Skin of body (tissue), 2 donors: ENCODE measurements around the gene ZNF438. TPM values are rescaled to one million over a fixed set of nuclear protein-coding genes. Genes with fewer than 3 reads are reported as not detected.
A peak's percentile ranks its signal among the peaks of the same experiment; 100 is the strongest.
"Not testable (repeated sequence)": the region's sequence is repeated elsewhere in the genome, so short reads cannot be mapped to it uniquely, and the experiment has no call there.

ENCODE experiments used
- DNase-seq: peaks from one replicate; lab custom pipeline; 2025; lab: John Stamatoyannopoulos, UW
- total RNA-seq: library from RNA; depleted of rRNA; stranded (reverse); fragments of >200 nt; gene quantifications from one replicate; pipeline ENCODE4 v1.2.3, GENCODE V29; 2014

Gene ZNF438
- total RNA-seq, 1 donor from 2014 or later, result 6.6 TPM

- DNase-seq, result no peak
Measured at GRCh38 chr10:31042670-31043069, 11.0 kb upstream of the ZNF438 start.

- no peak for DNase-seq
Measured at GRCh38 chr10:31041011-31041410, 9.3 kb upstream of the ZNF438 start.

- DNase-seq, result not testable (repeated sequence)
Measured at GRCh38 chr10:31039006-31039405, 7.3 kb upstream of the ZNF438 start.

- no peak for DNase-seq
Measured at GRCh38 chr10:31037749-31038148, 6.1 kb upstream of the ZNF438 start.

GRCh38 chr10:31036209-31036608 is 4.5 kb upstream of the ZNF438 start:
- DNase-seq, result no peak

- DNase-seq, result no peak
Measured at GRCh38 chr10:31035266-31035798, 3.7 kb upstream of the ZNF438 start.

- peak; percentile 37 for DNase-seq
Measured at GRCh38 chr10:31034098-31034909, 2.6 kb upstream of the ZNF438 start.

GRCh38 chr10:31033147-31033546 is 1.5 kb upstream of the ZNF438 start:
- DNase-seq, result no peak

- DNase-seq, result peak; percentile 97
Measured at GRCh38 chr10:31032258-31033132, 830 bp upstream of the ZNF438 start.

- peak; percentile 40 for DNase-seq
Measured at GRCh38 chr10:31031205-31031557, 484 bp downstream of the ZNF438 start.

GRCh38 chr10:31030800-31031199 is 865 bp downstream of the ZNF438 start:
- no peak for DNase-seq

- DNase-seq, result peak; percentile 4
Measured at GRCh38 chr10:31030260-31030659, 1.4 kb downstream of the ZNF438 start.

- peak; percentile 52 for DNase-seq
Measured at GRCh38 chr10:31028081-31028480, 3.6 kb downstream of the ZNF438 start.

GRCh38 chr10:31026279-31026678 is 5.4 kb downstream of the ZNF438 start:
- not testable (repeated sequence) for DNase-seq

GRCh38 chr10:31025142-31025541 is 6.5 kb downstream of the ZNF438 start:
- no peak for DNase-seq

GRCh38 chr10:31023558-31023957 is 8.1 kb downstream of the ZNF438 start:
- DNase-seq, result no peak

- DNase-seq, result no peak
Measured at GRCh38 chr10:31020209-31020608, 11.5 kb downstream of the ZNF438 start.

- no peak for DNase-seq
Measured at GRCh38 chr10:31018962-31019361, 12.7 kb downstream of the ZNF438 start.

- DNase-seq, result no peak
Measured at GRCh38 chr10:31018356-31018750, 13.3 kb downstream of the ZNF438 start.

- no peak for DNase-seq
Measured at GRCh38 chr10:31017534-31018355, 13.9 kb downstream of the ZNF438 start.

- no peak for DNase-seq
Measured at GRCh38 chr10:31014161-31014875, 17.3 kb downstream of the ZNF438 start.
